NOMO-1 treated with dmso at 0.1 percent for 144 hours (cell line): ENCODE measurements around the gene SHC4.
"Not testable (repeated sequence)": the region's sequence is repeated elsewhere in the genome, so short reads cannot be mapped to it uniquely, and the experiment has no call there.

Source experiments
- DNase-seq: peaks from one replicate; lab custom pipeline; 2025; ENCODE audit not compliant: unreplicated experiment; lab: John Stamatoyannopoulos, UW

SHC4 gene

GRCh38 chr15:48925714-48926223 lies 38.0 kb downstream of the SHC4 start:
- no peak for DNase-seq

- DNase-seq, result no peak
Observed at GRCh38 chr15:48924528-48925393, 39.0 kb downstream of the SHC4 start.

GRCh38 chr15:48922046-48922445 lies 41.7 kb downstream of the SHC4 start:
- no peak for DNase-seq

GRCh38 chr15:48916721-48917120 lies 47.0 kb downstream of the SHC4 start:
- no peak for DNase-seq

- no peak for DNase-seq
Observed at GRCh38 chr15:48915861-48916260, 47.9 kb downstream of the SHC4 start.

GRCh38 chr15:48914717-48915116 lies 49.0 kb downstream of the SHC4 start:
- DNase-seq, result peak; percentile 55

- no peak for DNase-seq
Observed at GRCh38 chr15:48913141-48913540, 50.6 kb downstream of the SHC4 start.

GRCh38 chr15:48910554-48910953 lies 53.2 kb downstream of the SHC4 start:
- not testable (repeated sequence) for DNase-seq

GRCh38 chr15:48909313-48909712 lies 54.4 kb downstream of the SHC4 start:
- not testable (repeated sequence) for DNase-seq

- no peak for DNase-seq
Observed at GRCh38 chr15:48905847-48906246, 57.9 kb downstream of the SHC4 start.

- DNase-seq, result no peak
Observed at GRCh38 chr15:48905216-48905615, 58.5 kb downstream of the SHC4 start.

GRCh38 chr15:48904758-48905157 lies 59.0 kb downstream of the SHC4 start:
- DNase-seq, result no peak

- no peak for DNase-seq
Observed at GRCh38 chr15:48899793-48900192, 63.9 kb downstream of the SHC4 start.

- DNase-seq, result no peak
Observed at GRCh38 chr15:48898446-48898845, 65.3 kb downstream of the SHC4 start.

- no peak for DNase-seq
Observed at GRCh38 chr15:48898032-48898431, 65.7 kb downstream of the SHC4 start.

GRCh38 chr15:48896869-48897814 lies 66.6 kb downstream of the SHC4 start:
- no peak for DNase-seq

GRCh38 chr15:48893311-48893710 lies 70.4 kb downstream of the SHC4 start:
- DNase-seq, result no peak

GRCh38 chr15:48891232-48891765 lies 72.4 kb downstream of the SHC4 start:
- DNase-seq, result no peak

- DNase-seq, result no peak
Observed at GRCh38 chr15:48890375-48890972, 73.2 kb downstream of the SHC4 start.

GRCh38 chr15:48889925-48890324 lies 73.8 kb downstream of the SHC4 start:
- DNase-seq, result no peak

GRCh38 chr15:48888836-48889235 lies 74.9 kb downstream of the SHC4 start:
- no peak for DNase-seq
